ENCODE data around the gene QPCT. TPM values are rescaled to one million over a fixed set of nuclear protein-coding genes. Genes with fewer than 3 reads are reported as not detected.

The QPCT gene
- total and polyA plus RNA-seq, 7 donors = 0.36 to 10.6 (median 2.5) TPM

DNA sequence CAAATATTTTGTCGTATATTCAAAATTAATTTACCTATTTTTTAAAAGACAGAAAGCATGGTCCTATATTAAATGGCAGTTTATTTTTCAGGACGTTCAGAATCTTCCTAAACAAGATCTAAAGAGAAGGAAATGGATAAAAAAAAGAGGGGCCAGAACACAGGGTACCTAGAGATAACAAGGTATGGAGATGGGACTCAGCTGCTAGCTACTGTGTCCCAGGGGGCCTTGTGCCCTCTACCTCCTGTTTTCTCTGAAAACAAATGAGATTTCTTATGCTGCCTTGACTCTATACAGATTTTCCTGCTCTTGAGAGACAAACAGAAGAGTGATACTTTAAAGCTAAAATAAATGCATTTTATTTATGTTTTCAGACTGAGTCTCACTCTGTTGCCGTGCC is 29.1 kb upstream of the QPCT start:
- no peak overlapping the region for H3K27ac ChIP-seq
- no peak for TF ChIP-seq CTCF (IDR thresholded peaks at IDR 0.05)
- DNase-seq (no peak), ATAC-seq (no peak)
- H3K9me3 ChIP-seq = no peaks in the 10 kb centered on the region
- no peak overlapping the region for H3K4me3 ChIP-seq
- 87 to 94% (median 88%) methylated on average over 3 of the region's 3 CpGs for WGBS, 3 donors
- H3K27me3 ChIP-seq (ENCODE audit: insufficient read depth in 3 of 3, low read length in 2 of 3) = no peaks in the 10 kb centered on the region
- H3K36me3 ChIP-seq (ENCODE audit: insufficient read depth in 1 of 2, low read depth in 1 of 2) = no peaks in the 10 kb centered on the region
- H3K4me1 ChIP-seq = peaks cover 53% of the 10 kb centered on the region
- intact Hi-C loops (cut with DNase I) = no loop called here

DNA sequence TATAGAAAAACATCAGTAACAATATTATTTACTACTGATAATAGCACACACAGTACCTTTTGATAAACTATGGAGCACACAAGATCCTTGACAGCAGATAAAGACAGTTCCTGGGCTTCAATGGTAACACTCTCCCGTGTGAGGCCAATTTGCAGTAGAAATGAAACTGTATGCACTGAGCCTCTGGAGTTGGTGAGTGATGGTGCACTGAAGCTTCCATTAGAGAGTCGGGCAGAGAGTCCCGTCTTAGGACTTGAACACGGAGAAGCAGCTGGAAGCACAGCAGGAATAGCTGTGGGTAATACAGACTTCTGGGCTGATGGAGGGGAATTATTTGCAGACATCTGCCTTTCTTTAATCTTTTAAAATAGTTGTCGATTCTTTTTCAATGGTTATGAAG is 28.2 kb upstream of the QPCT start:
- TF ChIP-seq CTCF (IDR thresholded peaks at IDR 0.05) = no peak

GRCh38 chr2:37317746-37318145 is 26.7 kb upstream of the QPCT start:
- no peaks in the 10 kb centered on the region for H3K27me3 ChIP-seq (ENCODE audit: insufficient read depth in 3 of 3, low read length in 2 of 3)
- no peak for DNase-seq
- peaks cover 68% of the 10 kb centered on the region for H3K4me1 ChIP-seq
- 89 to 97% (median 94%) methylated on average over 1 of the region's 1 CpG for WGBS, 3 donors
- no peaks in the 10 kb centered on the region for H3K9me3 ChIP-seq
- H3K36me3 ChIP-seq (ENCODE audit: insufficient read depth in 1 of 2, low read depth in 1 of 2) = no peaks in the 10 kb centered on the region
- no peak overlapping the region for H3K27ac ChIP-seq
- ATAC-seq = no peak
- TF ChIP-seq CTCF (IDR thresholded peaks at IDR 0.05) = no peak
- intact Hi-C loops (cut with DNase I) = no loop called here
- peak overlapping the region; percentile 8 for H3K4me3 ChIP-seq

More for the DNA sequence above, 28.2 kb upstream of the QPCT start:
- WGBS, 3 donors = 92% methylated on average over 5 of the region's 5 CpGs
- H3K27ac ChIP-seq = no peak overlapping the region
- no peaks in the 10 kb centered on the region for H3K36me3 ChIP-seq (ENCODE audit: insufficient read depth in 1 of 2, low read depth in 1 of 2)
- no peak overlapping the region for H3K4me3 ChIP-seq
- ATAC-seq = no peak
- H3K27me3 ChIP-seq (ENCODE audit: insufficient read depth in 3 of 3, low read length in 2 of 3) = no peaks in the 10 kb centered on the region
- intact Hi-C loops (cut with DNase I) = no loop called here
- H3K9me3 ChIP-seq = no peaks in the 10 kb centered on the region
- peaks cover 57% of the 10 kb centered on the region for H3K4me1 ChIP-seq
- no peak for DNase-seq

DNA sequence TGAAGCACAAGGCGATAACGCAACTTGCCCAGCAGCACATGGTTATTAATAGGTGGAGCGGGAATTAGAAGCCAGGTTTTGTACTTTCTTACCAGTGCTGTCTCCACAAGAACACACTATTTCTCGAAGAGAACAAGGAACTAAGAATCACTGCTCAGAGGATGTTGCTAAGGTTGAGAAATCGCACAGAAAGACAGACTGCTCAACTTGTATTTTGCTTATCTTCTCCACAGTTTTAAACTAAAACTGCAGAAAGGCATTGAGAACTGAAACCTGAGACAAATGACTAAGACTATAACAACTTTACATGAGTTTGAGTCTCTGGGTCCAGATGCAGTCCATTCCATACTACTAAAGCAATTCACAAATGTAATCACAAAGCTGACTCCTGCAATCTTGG is 26.0 kb upstream of the QPCT start:
- WGBS, 3 donors = 35 to 72% (median 46%) methylated on average over 5 of the region's 5 CpGs
- Histone ChIP-seq H3K4me1 (peaks cover 63% of the 10 kb centered on the region), H3K9me3 (no peaks in the 10 kb centered on the region), H3K27ac (peak overlapping the region; percentile 34), H3K36me3 (ENCODE audit: insufficient read depth in 1 of 2, low read depth in 1 of 2) (no peaks in the 10 kb centered on the region), H3K27me3 (ENCODE audit: insufficient read depth in 3 of 3, low read length in 2 of 3) (no peaks in the 10 kb centered on the region), H3K4me3 (peak overlapping the region; percentile 8)
- TF ChIP-seq CTCF (IDR thresholded peaks at IDR 0.05) = no peak
- DNase-seq = no peak
- peak in 2 of 4 donors; percentile 61 to 66 for ATAC-seq
- intact Hi-C loops (cut with DNase I) = no loop called here

All from psoas muscle (tissue), 8 donors.